Adrenal gland (tissue), 12 donors: ENCODE measurements around the gene MPP3. TPM values are rescaled to one million over a fixed set of nuclear protein-coding genes. Genes with fewer than 3 reads are reported as not detected.

Experiments used
- DNase-seq, 7 donors: peaks; one replicate each; pipeline ENCODE4 v3.0.0-alpha.2; 2019 to 2020
- H3K27ac ChIP-seq, 5 donors: fragments of 200-600 bp; sonication (generic) in 4 of 5; 1 replicate in 3 of 5; 2 replicates in 2 of 5; pipeline versions ENCODE4 v1.5.1 to v1.8.0; 2016 to 2020; ENCODE audit warnings: mild to moderate bottlenecking in 1 of 5
- H3K27me3 ChIP-seq: fragments of 200-600 bp; 2 replicates; pipeline ENCODE4 v1.8.0; 2021
- H3K36me3 ChIP-seq, 2 donors: fragments of 200-600 bp; replicated peaks in 1 of 2; 1 replicate in 1 of 2; 2 replicates in 1 of 2; pipeline versions ENCODE4 v1.5.1 to v1.8.0; 2018 to 2022
- H3K4me1 ChIP-seq, 2 donors: fragments of 200-600 bp; replicated peaks in 1 of 2; 1 replicate in 1 of 2; 2 replicates in 1 of 2; pipeline versions ENCODE4 v1.5.1 to v1.8.0; 2018 to 2021
- H3K4me3 ChIP-seq, 4 donors: fragments of 200-600 bp; sonication (generic) in 3 of 4; one replicate each; pipeline ENCODE4 v1.5.1; 2016 to 2018
- H3K9me3 ChIP-seq, 3 donors: fragments of 200-600 bp; sonication (generic) in 1 of 3; replicated peaks in 1 of 3; 1 replicate in 2 of 3; 2 replicates in 1 of 3; pipeline versions ENCODE4 v1.5.1 to v1.8.0; 2016 to 2021
- CTCF ChIP-seq, 6 experiments: fragments of 450-650 bp in 4 of 6; fragments of 200-600 bp in 2 of 6; sonication (generic) in 1 of 6; IDR thresholded peaks; 1 replicate in 5 of 6; 2 replicates in 1 of 6; pipeline versions ENCODE4 v1.5.1 to v1.8.0; 2016 to 2021; ENCODE audit warnings: antibody characterized with exemption in 6 of 6, mild to moderate bottlenecking in 2 of 6, moderate library complexity in 1 of 6
- POLR2A ChIP-seq, 2 donors: fragments of 450-650 bp; IDR thresholded peaks; one replicate each; pipeline ENCODE4 v1.6.1; 2017; ENCODE audit warnings: antibody characterized with exemption in 2 of 2, mild to moderate bottlenecking in 2 of 2, moderate library complexity in 1 of 2
- WGBS, 4 donors: extraction: QIAGEN DNeasy Blood & Tissue Kit in 2 of 4; methylation state at CpG; one replicate each; pipeline versions ENCODE4 v1.1.5 to v1.1.7; 2013 to 2017; 5-methylcytosine and 5-hydroxymethylcytosine counted together
- intact Hi-C, 2 donors: fragments of 100-400 bp; cut with DNase I; formaldehyde crosslinking; loops; one replicate each; pipeline versions ENCODE4 v1.14.1 to v1.15.0; 2022 to 2023
- polyA plus RNA-seq, 3 donors: library from polyadenylated mRNA; stranded (reverse); fragments of 200-250 nt in 2 of 3; fragments of 350-450 nt in 1 of 3; fragmentation: Illumina TruSeq in 1 of 3; extraction: RNeasy Lipid Tissue Mini Kit (QIAGEN cat#74804) in 1 of 3; gene quantifications; one replicate each; pipeline ENCODE4 v1.2.3, GENCODE V29; 2013 to 2014
- total RNA-seq, 9 donors: library from RNA; depleted of rRNA in 4 of 9; stranded (reverse); fragments of >200 nt in 4 of 9; fragments of 120-200 nt in 1 of 9; fragmentation: NEBNext Ultra II Directional in 1 of 9; extraction: Animal tissue kit (Norgen Biotek cat#: 25700) in 1 of 9; gene quantifications; one replicate each; pipeline versions ENCODE4 v1.1.0 to v1.2.4, GENCODE V29; 2013 to 2023
- donor health status: healthy with polysubstance abuse.
- donor health status: Bipolar disorder and iron deficiency.
- donor health status: DM: yes; HTN: yes; CAD: no.
- donor health status: DM: no; HTN: no; CAD: no.
- donor health status: DM: no; HTN: no; CAD: no.
- donor health status: DM: yes; HTN: yes; CAD: no.

Gene MPP3
- total and polyA plus RNA-seq, 12 donors, result 0.60 to 10.6 (median 3.6) TPM

- Histone ChIP-seq H3K27me3 (no peaks in the 10 kb centered on the region), H3K9me3 (no peaks in the 10 kb centered on the region), H3K27ac (no peak overlapping the region), H3K4me3 (no peak overlapping the region), H3K36me3 (no peaks in the 10 kb centered on the region), H3K4me1 (no peaks in the 10 kb centered on the region)
- TF ChIP-seq CTCF (IDR thresholded peaks at IDR 0.05) (no peak), POLR2A (IDR thresholded peaks at IDR 0.05) (no peak)
- no peak for DNase-seq
- intact Hi-C loops, result loop anchor here (5.0 to 10.0 kb wide), 3 partner anchors 67 to 154 kb away; partner anchors contain the start of gene CFAP97D1 (in 1 of the 2)
- 89 to 93% (median 91%) methylated on average over 3 to 8 of the region's 8 CpGs for WGBS, 4 donors
Measured at GRCh38 chr17:43849116-43849515, 16.2 kb upstream of the MPP3 start.

- Histone ChIP-seq H3K4me3 (no peak overlapping the region), H3K27ac (no peak overlapping the region), H3K27me3 (no peaks in the 10 kb centered on the region), H3K36me3 (no peaks in the 10 kb centered on the region), H3K4me1 (no peaks in the 10 kb centered on the region), H3K9me3 (no peaks in the 10 kb centered on the region)
- intact Hi-C loops, result loop anchor here (5.0 to 10.0 kb wide), 3 partner anchors 66 to 154 kb away; partner anchors contain the start of gene CFAP97D1 (in 1 of the 2)
- no peak for TF ChIP-seq POLR2A (IDR thresholded peaks at IDR 0.05)
- TF ChIP-seq CTCF (IDR thresholded peaks at IDR 0.05), result no peak
- 74 to 93% (median 86%) methylated on average over 10 of the region's 10 CpGs for WGBS, 4 donors
- DNase-seq, result no peak
Measured at GRCh38 chr17:43848601-43849000, 15.7 kb upstream of the MPP3 start.

- Histone ChIP-seq H3K27me3 (no peaks in the 10 kb centered on the region), H3K36me3 (no peaks in the 10 kb centered on the region), H3K4me1 (no peaks in the 10 kb centered on the region), H3K9me3 (no peaks in the 10 kb centered on the region), H3K27ac (peak within 1 kb of the TSS in 1 of 5 donors; percentile 16), H3K4me3 (no peak within 1 kb of the TSS)
- TF ChIP-seq CTCF (IDR thresholded peaks at IDR 0.05) (no peak), POLR2A (IDR thresholded peaks at IDR 0.05) (no peak)
- DNase-seq, result no peak
- 34 to 42% (median 41%) methylated on average over 11 to 17 of the region's 17 CpGs for WGBS, 4 donors
- intact Hi-C loops, result loop anchor here (5.0 to 10.0 kb wide), 3 partner anchors 65 to 152 kb away; partner anchors contain the start of gene CFAP97D1 (in 1 of the 2)
Measured at GRCh38 chr17:43846963-43847371, 14.0 kb upstream of the MPP3 start, which contains the start of gene CD300LG. TSS of gene CD300LG (plus strand) at chr17:43847176. CDS start at chr17:43847217, 41 bp downstream.

GRCh38 chr17:43846221-43846712 is 13.3 kb upstream of the MPP3 start:
- Histone ChIP-seq H3K27ac (no peak overlapping the region), H3K27me3 (no peaks in the 10 kb centered on the region), H3K4me3 (no peak overlapping the region), H3K4me1 (no peaks in the 10 kb centered on the region), H3K36me3 (no peaks in the 10 kb centered on the region), H3K9me3 (no peaks in the 10 kb centered on the region)
- peak; percentile 76 to 91 (median 87) for DNase-seq
- intact Hi-C loops, result loop anchor here (5.0 to 10.0 kb wide), 3 partner anchors 64 to 151 kb away; partner anchors contain the start of gene CFAP97D1 (in 1 of the 2)
- TF ChIP-seq POLR2A (IDR thresholded peaks at IDR 0.05) (no peak), CTCF (IDR thresholded peaks at IDR 0.05) (peak; percentile 90 to 96 (median 94))
- 6 to 11% (median 9%) methylated on average over 6 to 13 of the region's 13 CpGs for WGBS, 4 donors
